CD14-positive monocyte (primary cell): ENCODE measurements around the gene STRA6. TPM values are rescaled to one million over a fixed set of nuclear protein-coding genes. Genes with fewer than 3 reads are reported as not detected.

Experiments used
- DNase-seq, 3 donors: peaks; one replicate each; pipeline ENCODE4 v3.0.0-alpha.2; 2011 to 2022
- H2AFZ ChIP-seq: 2 replicates; pipeline ENCODE4 v1.6.0; 2012; ENCODE audit warnings: mild to moderate bottlenecking, low read depth, low read length, inconsistent platforms; ENCODE audit not compliant: insufficient read depth, poor library complexity, severe bottlenecking
- H3K27ac ChIP-seq, 2 donors: 1 replicate in 1 of 2; 2 replicates in 1 of 2; pipeline ENCODE4 v1.5.1; 2012 to 2013; ENCODE audit warnings: low read length in 2 of 2, control low read depth in 1 of 2, inconsistent platforms in 1 of 2, low read depth in 1 of 2, mild to moderate bottlenecking in 1 of 2
- H3K27me3 ChIP-seq, 2 donors: one replicate each; pipeline versions ENCODE4 v1.6.0 to v1.6.1; 2011 to 2013; ENCODE audit warnings: low read length in 2 of 2; ENCODE audit not compliant: control insufficient read depth in 2 of 2, insufficient read depth in 2 of 2
- H3K36me3 ChIP-seq, 2 donors: replicated peaks in 1 of 2; 1 replicate in 1 of 2; 2 replicates in 1 of 2; pipeline versions ENCODE4 v1.5.1 to v1.6.1; 2012 to 2013; ENCODE audit warnings: low read length in 2 of 2, control low read depth in 1 of 2, inconsistent platforms in 1 of 2, mild to moderate bottlenecking in 1 of 2; ENCODE audit not compliant: insufficient read depth in 2 of 2, control insufficient read depth in 1 of 2
- H3K4me1 ChIP-seq, 2 donors: 1 replicate in 1 of 2; 2 replicates in 1 of 2; pipeline versions ENCODE4 v1.5.1 to v1.6.1; 2012 to 2013; ENCODE audit warnings: low read length in 2 of 2, control low read depth in 1 of 2, inconsistent platforms in 1 of 2, mild to moderate bottlenecking in 1 of 2, moderate library complexity in 1 of 2; ENCODE audit not compliant: insufficient read depth in 2 of 2, control insufficient read depth in 1 of 2
- H3K4me2 ChIP-seq: replicated peaks from 2 replicates; pipeline ENCODE3; 2012; ENCODE audit warnings: low read length, moderate library complexity, mild to moderate bottlenecking; ENCODE audit not compliant: poor library complexity, severe bottlenecking; ENCODE audit errors: extremely low read depth
- H3K4me3 ChIP-seq, 3 experiments: fragments of 200-600 bp in 1 of 3; sonication (generic) in 1 of 3; replicated peaks in 1 of 3; 1 replicate in 2 of 3; 2 replicates in 1 of 3; pipeline ENCODE4 v1.5.1; 2011 to 2013; ENCODE audit warnings: low read length in 3 of 3, mild to moderate bottlenecking in 3 of 3, control low read depth in 2 of 3, low read depth in 2 of 3, inconsistent platforms in 1 of 3, moderate library complexity in 1 of 3
- H3K79me2 ChIP-seq: 2 replicates; pipeline ENCODE4 v1.6.0; 2012; ENCODE audit warnings: mild to moderate bottlenecking, control low read depth, inconsistent platforms, low read length, moderate library complexity; ENCODE audit not compliant: insufficient read depth
- H3K9ac ChIP-seq: 2 replicates; pipeline ENCODE4 v1.6.0; 2017; ENCODE audit warnings: low read length, mild to moderate bottlenecking; ENCODE audit not compliant: insufficient read depth, poor library complexity, severe bottlenecking
- H3K9me3 ChIP-seq, 2 donors: replicated peaks in 1 of 2; 1 replicate in 1 of 2; 2 replicates in 1 of 2; pipeline versions ENCODE4 v1.5.1 to v1.6.1; 2012 to 2013; ENCODE audit warnings: low read length in 2 of 2, control low read depth in 1 of 2; ENCODE audit not compliant: control insufficient read depth in 1 of 2, insufficient read depth in 1 of 2
- H4K20me1 ChIP-seq: 2 replicates; pipeline ENCODE4 v1.6.0; 2012; ENCODE audit warnings: mild to moderate bottlenecking, low read length, control low read depth, moderate library complexity; ENCODE audit not compliant: insufficient read depth
- H3K27ac Mint-ChIP-seq, 7 donors: one replicate each; pipeline ENCODE4 v1.8.0; 2020; ENCODE audit warnings: mild to moderate bottlenecking in 7 of 7, mixed read lengths in 7 of 7, moderate library complexity in 6 of 7, inconsistent platforms in 2 of 7
- H3K27me3 Mint-ChIP-seq, 3 donors: one replicate each; pipeline ENCODE4 v1.8.0; 2021 to 2022; ENCODE audit warnings: low read depth in 3 of 3, mild to moderate bottlenecking in 3 of 3, mixed read lengths in 3 of 3, moderate library complexity in 3 of 3, inconsistent platforms in 1 of 3
- H3K36me3 Mint-ChIP-seq, 2 donors: one replicate each; pipeline ENCODE4 v1.8.0; 2020; ENCODE audit warnings: mixed read lengths in 2 of 2, inconsistent platforms in 1 of 2, mild to moderate bottlenecking in 1 of 2
- H3K4me1 Mint-ChIP-seq: one replicate; pipeline ENCODE4 v1.8.0; 2020; ENCODE audit warnings: mild to moderate bottlenecking, mixed read lengths
- H3K4me3 Mint-ChIP-seq, 2 donors: one replicate each; pipeline ENCODE4 v1.8.0; 2020; ENCODE audit warnings: mild to moderate bottlenecking in 2 of 2, mixed read lengths in 2 of 2, moderate library complexity in 1 of 2
- H3K9me3 Mint-ChIP-seq, 7 donors: one replicate each; pipeline ENCODE4 v1.8.0; 2020 to 2022; ENCODE audit warnings: mixed read lengths in 7 of 7, mild to moderate bottlenecking in 6 of 7, moderate library complexity in 6 of 7, inconsistent platforms in 2 of 7
- WGBS: methylation state at CpG from one replicate; pipeline ENCODE4 v1.1.5; 2013; ENCODE audit warnings: missing lambda C conversion rate; ENCODE audit not compliant: insufficient coverage; 5-methylcytosine and 5-hydroxymethylcytosine counted together
- intact Hi-C, 2 donors: fragments of 100-400 bp; cut with micrococcal nuclease; formaldehyde crosslinking; loops; one replicate each; pipeline versions ENCODE4 v1.15.0 to v1.15.1; 2023
- polyA plus RNA-seq, 3 donors: library from polyadenylated mRNA; depleted of rRNA in 1 of 3; unstranded in 2 of 3; stranded (reverse) in 1 of 3; fragments of 300-500 nt in 2 of 3; fragments of >200 nt in 1 of 3; fragmentation: Illumina TruSeq in 2 of 3; gene quantifications; 1 replicate in 2 of 3; 2 replicates in 1 of 3; pipeline ENCODE4 v1.2.3, GENCODE V29; 2012 to 2021
- TF ChIP-seq, protein P1 (sequence below): fragments of 200-600 bp; IDR thresholded peaks from one replicate; pipeline ENCODE4 v1.8.0; 2022; ENCODE audit warnings: antibody characterized with exemption, mild to moderate bottlenecking

The STRA6 gene
- polyA plus RNA-seq, 3 donors = not detected

DNA sequence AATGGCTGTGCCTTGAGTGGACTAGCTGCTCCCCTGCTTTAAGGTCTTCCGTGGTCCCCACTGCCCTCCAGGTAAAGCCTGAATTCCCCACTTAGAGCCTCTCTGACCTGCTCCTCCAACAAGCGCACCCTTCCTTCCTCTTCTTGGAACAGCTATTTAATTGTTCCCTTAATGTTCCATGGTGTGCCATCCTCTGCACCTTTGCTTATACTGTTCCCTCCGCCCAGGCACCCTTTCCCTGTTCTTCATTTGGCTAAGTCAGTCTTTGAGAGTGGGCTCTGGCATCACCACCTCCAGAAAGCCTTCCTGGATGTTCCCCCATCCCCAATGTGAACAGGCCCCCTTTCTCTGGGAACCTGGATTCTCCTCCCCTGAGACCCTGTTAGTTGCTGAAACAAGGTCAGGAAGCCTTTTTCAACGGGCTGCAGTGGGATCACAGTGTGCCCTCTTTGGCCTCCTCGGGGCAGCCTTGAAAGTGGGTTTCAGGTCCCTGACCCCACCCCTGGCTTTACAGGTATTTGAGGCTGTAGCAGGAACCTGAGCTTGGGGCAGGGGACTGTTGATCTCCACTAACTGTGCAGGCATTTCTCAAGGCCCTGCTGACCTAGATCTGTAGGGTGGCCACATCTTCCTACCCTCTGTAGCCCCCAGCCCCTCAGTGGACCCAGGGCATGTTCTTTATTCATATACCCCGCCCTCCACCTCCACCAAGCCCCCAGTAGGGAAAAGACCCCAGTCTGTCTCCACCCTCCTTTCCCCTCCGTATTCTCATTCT is 24.1 kb downstream of the STRA6 start:
- Mint-ChIP-seq H3K27ac (no peak overlapping the region), H3K27me3 (peaks cover 5 to 9% (median 6%) of the 10 kb centered on the region in 3 donors), H3K36me3 (no peaks in the 10 kb centered on the region), H3K4me1 (no peaks in the 10 kb centered on the region), H3K4me3 (no peak overlapping the region), H3K9me3 (no peaks in the 10 kb centered on the region)
- Histone ChIP-seq H2AFZ (no peak overlapping the region), H3K4me1 (no peaks in the 10 kb centered on the region), H3K27ac (no peak overlapping the region), H3K36me3 (no peaks in the 10 kb centered on the region), H3K9ac (no peak overlapping the region), H3K4me2 (no peak overlapping the region), H3K9me3 (no peaks in the 10 kb centered on the region), H3K27me3 (no peaks in the 10 kb centered on the region), H4K20me1 (no peaks in the 10 kb centered on the region), H3K79me2 (no peaks in the 10 kb centered on the region), H3K4me3 (no peak overlapping the region)
- intact Hi-C loops = no loop called here
- TF ChIP-seq, protein P1, sequence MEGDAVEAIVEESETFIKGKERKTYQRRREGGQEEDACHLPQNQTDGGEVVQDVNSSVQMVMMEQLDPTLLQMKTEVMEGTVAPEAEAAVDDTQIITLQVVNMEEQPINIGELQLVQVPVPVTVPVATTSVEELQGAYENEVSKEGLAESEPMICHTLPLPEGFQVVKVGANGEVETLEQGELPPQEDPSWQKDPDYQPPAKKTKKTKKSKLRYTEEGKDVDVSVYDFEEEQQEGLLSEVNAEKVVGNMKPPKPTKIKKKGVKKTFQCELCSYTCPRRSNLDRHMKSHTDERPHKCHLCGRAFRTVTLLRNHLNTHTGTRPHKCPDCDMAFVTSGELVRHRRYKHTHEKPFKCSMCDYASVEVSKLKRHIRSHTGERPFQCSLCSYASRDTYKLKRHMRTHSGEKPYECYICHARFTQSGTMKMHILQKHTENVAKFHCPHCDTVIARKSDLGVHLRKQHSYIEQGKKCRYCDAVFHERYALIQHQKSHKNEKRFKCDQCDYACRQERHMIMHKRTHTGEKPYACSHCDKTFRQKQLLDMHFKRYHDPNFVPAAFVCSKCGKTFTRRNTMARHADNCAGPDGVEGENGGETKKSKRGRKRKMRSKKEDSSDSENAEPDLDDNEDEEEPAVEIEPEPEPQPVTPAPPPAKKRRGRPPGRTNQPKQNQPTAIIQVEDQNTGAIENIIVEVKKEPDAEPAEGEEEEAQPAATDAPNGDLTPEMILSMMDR = no peak
- no peak for DNase-seq
- 97% methylated on average over 6 of the region's 7 CpGs for WGBS

DNA sequence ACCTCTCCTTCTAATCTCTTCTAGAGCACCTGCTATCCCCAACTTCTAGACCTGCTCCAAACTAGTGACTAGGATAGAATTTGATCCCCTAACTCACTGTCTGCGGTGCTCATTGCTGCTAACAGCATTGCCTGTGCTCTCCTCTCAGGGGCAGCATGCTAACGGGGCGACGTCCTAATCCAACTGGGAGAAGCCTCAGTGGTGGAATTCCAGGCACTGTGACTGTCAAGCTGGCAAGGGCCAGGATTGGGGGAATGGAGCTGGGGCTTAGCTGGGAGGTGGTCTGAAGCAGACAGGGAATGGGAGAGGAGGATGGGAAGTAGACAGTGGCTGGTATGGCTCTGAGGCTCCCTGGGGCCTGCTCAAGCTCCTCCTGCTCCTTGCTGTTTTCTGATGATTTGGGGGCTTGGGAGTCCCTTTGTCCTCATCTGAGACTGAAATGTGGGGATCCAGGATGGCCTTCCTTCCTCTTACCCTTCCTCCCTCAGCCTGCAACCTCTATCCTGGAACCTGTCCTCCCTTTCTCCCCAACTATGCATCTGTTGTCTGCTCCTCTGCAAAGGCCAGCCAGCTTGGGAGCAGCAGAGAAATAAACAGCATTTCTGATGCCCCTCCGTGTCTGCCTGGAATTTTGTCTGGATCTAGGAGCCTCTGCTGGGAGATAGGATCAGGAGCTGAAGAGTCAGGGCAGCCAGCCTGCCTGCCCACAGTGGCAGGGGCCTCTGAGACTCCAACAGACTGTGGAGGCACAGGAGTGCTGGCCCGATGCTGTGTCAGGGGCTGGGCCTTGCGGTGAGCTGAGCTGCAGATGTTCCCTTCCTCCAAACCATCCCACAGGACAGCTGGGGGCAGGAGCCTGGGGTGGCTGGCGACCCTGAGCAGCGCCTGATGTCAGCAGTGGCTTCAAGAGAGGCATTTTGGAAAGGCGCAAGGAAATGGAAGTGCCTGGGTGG is 26.0 kb downstream of the STRA6 start:
- no peaks in the 10 kb centered on the region for H3K27me3 ChIP-seq
- H3K9me3 Mint-ChIP-seq = no peaks in the 10 kb centered on the region
- no peaks in the 10 kb centered on the region for H3K36me3 Mint-ChIP-seq
- no peak overlapping the region for H3K27ac ChIP-seq
- no peak for DNase-seq
- H3K4me3 Mint-ChIP-seq = no peak overlapping the region
- no peak overlapping the region for H2AFZ ChIP-seq
- intact Hi-C loops = no loop called here
- no peak overlapping the region for H3K27ac Mint-ChIP-seq
- no peaks in the 10 kb centered on the region for H3K9me3 ChIP-seq
- no peaks in the 10 kb centered on the region for H3K36me3 ChIP-seq
- 94% methylated on average over 10 of the region's 10 CpGs for WGBS
- no peak overlapping the region for H3K4me3 ChIP-seq
- TF ChIP-seq, protein P1 = no peak
- no peak overlapping the region for H3K4me2 ChIP-seq
- H3K4me1 Mint-ChIP-seq = no peaks in the 10 kb centered on the region
- H3K27me3 Mint-ChIP-seq = peaks cover 6 to 9% (median 7%) of the 10 kb centered on the region in 3 donors
- no peaks in the 10 kb centered on the region for H4K20me1 ChIP-seq
- no peaks in the 10 kb centered on the region for H3K79me2 ChIP-seq
- no peaks in the 10 kb centered on the region for H3K4me1 ChIP-seq
- no peak overlapping the region for H3K9ac ChIP-seq
